Fibroblast of lung (primary cell): Measurements from ENCODE around the gene DMAC2. TPM values are rescaled to one million over a fixed set of nuclear protein-coding genes. Genes with fewer than 3 reads are reported as not detected.

Experiments used
- DNase-seq, 2 donors: peaks; one replicate each; pipeline versions ENCODE4 v3.0.0 to v3.0.0-alpha.2; 2010; ENCODE audit warnings: low read depth in 2 of 2
- H2AFZ ChIP-seq: 2 replicates; pipeline ENCODE4 v1.5.1; 2012; ENCODE audit warnings: low read length, control low read depth, inconsistent platforms
- H3K27ac ChIP-seq: 2 replicates; pipeline ENCODE4 v1.5.1; 2011; ENCODE audit warnings: low read length, control low read depth; ENCODE audit not compliant: insufficient read depth
- H3K27me3 ChIP-seq: 2 replicates; pipeline ENCODE4 v1.5.1; 2011; ENCODE audit warnings: mild to moderate bottlenecking, low read length; ENCODE audit not compliant: control insufficient read depth, insufficient read depth
- H3K36me3 ChIP-seq: 2 replicates; pipeline ENCODE4 v1.5.1; 2011; ENCODE audit warnings: low read length; ENCODE audit not compliant: control insufficient read depth, insufficient read depth
- H3K4me1 ChIP-seq: 2 replicates; pipeline ENCODE4 v1.5.1; 2011; ENCODE audit warnings: low read length; ENCODE audit not compliant: control insufficient read depth, insufficient read depth; ENCODE audit errors: extremely low read depth
- H3K4me2 ChIP-seq: 2 replicates; pipeline ENCODE4 v1.5.1; 2011; ENCODE audit warnings: low read length, control low read depth; ENCODE audit not compliant: insufficient read depth; ENCODE audit errors: extremely low read depth
- H3K4me3 ChIP-seq, 4 experiments: fragments of 200-600 bp in 1 of 4; sonication (generic) in 1 of 4; replicated peaks in 1 of 4; 2 replicates each; pipeline ENCODE4 v1.5.1; 2011 to 2016; ENCODE audit warnings: low read length in 4 of 4, low read depth in 3 of 4, mild to moderate bottlenecking in 3 of 4, control low read depth in 2 of 4, inconsistent platforms in 1 of 4, mixed read lengths in 1 of 4; ENCODE audit not compliant: insufficient read depth in 1 of 4; ENCODE audit errors: control extremely low read depth in 1 of 4
- H3K79me2 ChIP-seq: 2 replicates; pipeline ENCODE4 v1.5.1; 2012; ENCODE audit warnings: mild to moderate bottlenecking, low read length, inconsistent platforms; ENCODE audit not compliant: control insufficient read depth, insufficient read depth
- H3K9ac ChIP-seq: 2 replicates; pipeline ENCODE4 v1.5.1; 2011; ENCODE audit warnings: mild to moderate bottlenecking, low read length, control low read depth; ENCODE audit not compliant: insufficient read depth
- H3K9me3 ChIP-seq: 2 replicates; pipeline ENCODE4 v1.5.1; 2012; ENCODE audit warnings: low read depth, low read length; ENCODE audit not compliant: control insufficient read depth, insufficient read depth
- H4K20me1 ChIP-seq: 2 replicates; pipeline ENCODE4 v1.5.1; 2011; ENCODE audit warnings: low read length; ENCODE audit not compliant: control insufficient read depth, insufficient read depth; ENCODE audit errors: extremely low read depth
- CTCF ChIP-seq, 2 donors: IDR thresholded peaks in 1 of 2; conservative IDR thresholded peaks in 1 of 2; 1 replicate in 1 of 2; 2 replicates in 1 of 2; pipeline ENCODE4 v1.5.1; 2011 to 2012; ENCODE audit warnings: low read length in 2 of 2, control low read depth in 1 of 2, inconsistent platforms in 1 of 2, low read depth in 1 of 2, mild to moderate bottlenecking in 1 of 2
- EZH2 ChIP-seq: IDR thresholded peaks from 2 replicates; pipeline ENCODE4 v1.5.1; 2012; ENCODE audit warnings: low read length, control low read depth, mild to moderate bottlenecking; ENCODE audit errors: missing control alignments
- polyA plus RNA-seq, 2 donors: library from polyadenylated mRNA; depleted of rRNA in 1 of 2; stranded (reverse) in 1 of 2; unstranded in 1 of 2; fragments of >200 nt; gene quantifications; 2 replicates each; pipeline ENCODE4 v1.2.1, GENCODE V29; 2011 to 2012; ENCODE audit warnings: missing spikeins in 1 of 2
- total RNA-seq: library from RNA; depleted of rRNA; stranded (reverse); fragments of >200 nt; gene quantifications from 2 replicates; pipeline ENCODE4 v1.2.1, GENCODE V29; 2014

DMAC2 gene
- total and polyA plus RNA-seq, 2 donors (not counting 1 experiment from before 2014, with no cell fraction given) = 31.0 to 52.3 TPM

- TF ChIP-seq EZH2 (no peak), CTCF (conservative IDR thresholded peaks at IDR 0.05 in 1 of 2, IDR thresholded peaks at IDR 0.05 in 1 of 2; ENCODE audit: low read depth in 1 of 2, low read length in 2 of 2) (no peak)
- no peak overlapping the region for H3K4me2 ChIP-seq
- no peak overlapping the region for H2AFZ ChIP-seq
- H3K4me3 ChIP-seq = no peak overlapping the region
- H3K27ac ChIP-seq = no peak overlapping the region
- no peaks in the 10 kb centered on the region for H3K4me1 ChIP-seq
- no peaks in the 10 kb centered on the region for H3K27me3 ChIP-seq
- no peaks in the 10 kb centered on the region for H3K79me2 ChIP-seq
- H4K20me1 ChIP-seq = no peaks in the 10 kb centered on the region
- DNase-seq = peak in 1 of 2 donors; percentile 44
- H3K9ac ChIP-seq = no peak overlapping the region
- no peaks in the 10 kb centered on the region for H3K9me3 ChIP-seq
- no peaks in the 10 kb centered on the region for H3K36me3 ChIP-seq
Measured at GRCh38 chr19:41407271-41407670, 32.4 kb downstream of the DMAC2 start.

GRCh38 chr19:41405776-41406175 lies 33.9 kb downstream of the DMAC2 start:
- no peaks in the 10 kb centered on the region for H3K36me3 ChIP-seq
- H3K4me1 ChIP-seq = no peaks in the 10 kb centered on the region
- H3K4me2 ChIP-seq = no peak overlapping the region
- no peaks in the 10 kb centered on the region for H4K20me1 ChIP-seq
- no peaks in the 10 kb centered on the region for H3K9me3 ChIP-seq
- H3K4me3 ChIP-seq = no peak overlapping the region
- no peak overlapping the region for H3K9ac ChIP-seq
- no peak for DNase-seq
- H2AFZ ChIP-seq = no peak overlapping the region
- H3K27me3 ChIP-seq = no peaks in the 10 kb centered on the region
- H3K27ac ChIP-seq = no peak overlapping the region
- no peaks in the 10 kb centered on the region for H3K79me2 ChIP-seq
- no peak for TF ChIP-seq EZH2
- no peak for TF ChIP-seq CTCF (conservative IDR thresholded peaks at IDR 0.05 in 1 of 2, IDR thresholded peaks at IDR 0.05 in 1 of 2; ENCODE audit: low read depth in 1 of 2, low read length in 2 of 2)

- TF ChIP-seq CTCF (conservative IDR thresholded peaks at IDR 0.05 in 1 of 2, IDR thresholded peaks at IDR 0.05 in 1 of 2; ENCODE audit: low read depth in 1 of 2, low read length in 2 of 2) = no peak
- no peak for TF ChIP-seq EZH2
- H3K4me3 ChIP-seq = no peak overlapping the region
- H3K27ac ChIP-seq = no peak overlapping the region
- H4K20me1 ChIP-seq = no peaks in the 10 kb centered on the region
- H3K79me2 ChIP-seq = peaks cover 3% of the 10 kb centered on the region
- H3K9me3 ChIP-seq = no peaks in the 10 kb centered on the region
- no peak overlapping the region for H3K9ac ChIP-seq
- peaks cover 3% of the 10 kb centered on the region for H3K4me1 ChIP-seq
- no peak overlapping the region for H2AFZ ChIP-seq
- H3K27me3 ChIP-seq = no peaks in the 10 kb centered on the region
- no peaks in the 10 kb centered on the region for H3K36me3 ChIP-seq
- DNase-seq = no peak
- H3K4me2 ChIP-seq = no peak overlapping the region
Measured at GRCh38 chr19:41403181-41403970, 36.3 kb downstream of the DMAC2 start.
